PC-9 (cell line): ENCODE results near the gene SLC10A1.
"Not testable (repeated sequence)": the region's sequence is repeated elsewhere in the genome, so short reads cannot be mapped to it uniquely, and the experiment has no call there.

Experiments
- EZH2 ChIP-seq: fragments of 200-600 bp; sonication (generic); IDR thresholded peaks from 2 replicates; pipeline ENCODE4 v1.8.0; 2017; ENCODE audit warnings: antibody characterized with exemption, low read depth
- TF ChIP-seq, protein P1 (sequence below): fragments of 200-600 bp; sonication (generic); conservative IDR thresholded peaks from 2 replicates; pipeline ENCODE4 v1.6.1; 2017; ENCODE audit warnings: mixed run types, antibody characterized with exemption, mild to moderate bottlenecking, moderate library complexity

DNA sequence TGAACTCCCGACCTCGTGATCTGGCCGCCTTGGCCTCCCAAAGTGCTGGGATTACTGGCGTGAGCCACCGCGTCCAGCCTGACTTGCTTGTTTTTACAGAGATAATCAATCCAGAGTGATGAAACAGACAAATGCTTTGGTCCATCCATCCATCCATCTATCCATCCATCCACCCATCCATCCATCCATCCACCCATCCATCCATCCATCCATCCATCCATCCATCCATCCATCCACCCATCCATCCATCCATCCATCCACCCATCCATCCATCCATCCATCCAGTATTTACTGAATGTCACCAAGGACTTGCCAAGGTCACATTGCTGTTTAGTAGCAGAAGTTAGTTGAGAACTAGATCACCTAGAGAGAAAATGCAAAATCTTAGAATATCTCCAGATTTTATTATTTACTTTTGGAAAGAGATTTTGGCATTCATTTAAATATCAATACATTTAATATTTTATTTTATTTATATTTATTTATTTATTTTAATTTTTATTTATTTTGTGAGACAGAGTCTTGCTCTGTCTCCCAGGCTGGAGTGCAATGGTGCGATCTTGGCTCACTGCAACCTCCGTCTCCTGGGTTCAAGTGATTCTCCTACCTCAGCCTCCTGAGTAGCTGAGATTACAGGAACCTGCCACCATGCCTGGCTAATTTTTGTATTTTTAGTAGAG, 65.0 kb downstream of the SLC10A1 start:
- TF ChIP-seq, protein P1, sequence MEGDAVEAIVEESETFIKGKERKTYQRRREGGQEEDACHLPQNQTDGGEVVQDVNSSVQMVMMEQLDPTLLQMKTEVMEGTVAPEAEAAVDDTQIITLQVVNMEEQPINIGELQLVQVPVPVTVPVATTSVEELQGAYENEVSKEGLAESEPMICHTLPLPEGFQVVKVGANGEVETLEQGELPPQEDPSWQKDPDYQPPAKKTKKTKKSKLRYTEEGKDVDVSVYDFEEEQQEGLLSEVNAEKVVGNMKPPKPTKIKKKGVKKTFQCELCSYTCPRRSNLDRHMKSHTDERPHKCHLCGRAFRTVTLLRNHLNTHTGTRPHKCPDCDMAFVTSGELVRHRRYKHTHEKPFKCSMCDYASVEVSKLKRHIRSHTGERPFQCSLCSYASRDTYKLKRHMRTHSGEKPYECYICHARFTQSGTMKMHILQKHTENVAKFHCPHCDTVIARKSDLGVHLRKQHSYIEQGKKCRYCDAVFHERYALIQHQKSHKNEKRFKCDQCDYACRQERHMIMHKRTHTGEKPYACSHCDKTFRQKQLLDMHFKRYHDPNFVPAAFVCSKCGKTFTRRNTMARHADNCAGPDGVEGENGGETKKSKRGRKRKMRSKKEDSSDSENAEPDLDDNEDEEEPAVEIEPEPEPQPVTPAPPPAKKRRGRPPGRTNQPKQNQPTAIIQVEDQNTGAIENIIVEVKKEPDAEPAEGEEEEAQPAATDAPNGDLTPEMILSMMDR, result not testable (repeated sequence)
- TF ChIP-seq EZH2, result not testable (repeated sequence)
